Measurements from ENCODE around the gene HLA-DOB. TPM values are rescaled to one million over a fixed set of nuclear protein-coding genes. Genes with fewer than 3 reads are reported as not detected.
A peak's percentile ranks its signal among the peaks of the same experiment; 100 is the strongest.

HLA-DOB gene
- total RNA-seq, 1 experiment from 2014 or later: 0.64 TPM

DNA sequence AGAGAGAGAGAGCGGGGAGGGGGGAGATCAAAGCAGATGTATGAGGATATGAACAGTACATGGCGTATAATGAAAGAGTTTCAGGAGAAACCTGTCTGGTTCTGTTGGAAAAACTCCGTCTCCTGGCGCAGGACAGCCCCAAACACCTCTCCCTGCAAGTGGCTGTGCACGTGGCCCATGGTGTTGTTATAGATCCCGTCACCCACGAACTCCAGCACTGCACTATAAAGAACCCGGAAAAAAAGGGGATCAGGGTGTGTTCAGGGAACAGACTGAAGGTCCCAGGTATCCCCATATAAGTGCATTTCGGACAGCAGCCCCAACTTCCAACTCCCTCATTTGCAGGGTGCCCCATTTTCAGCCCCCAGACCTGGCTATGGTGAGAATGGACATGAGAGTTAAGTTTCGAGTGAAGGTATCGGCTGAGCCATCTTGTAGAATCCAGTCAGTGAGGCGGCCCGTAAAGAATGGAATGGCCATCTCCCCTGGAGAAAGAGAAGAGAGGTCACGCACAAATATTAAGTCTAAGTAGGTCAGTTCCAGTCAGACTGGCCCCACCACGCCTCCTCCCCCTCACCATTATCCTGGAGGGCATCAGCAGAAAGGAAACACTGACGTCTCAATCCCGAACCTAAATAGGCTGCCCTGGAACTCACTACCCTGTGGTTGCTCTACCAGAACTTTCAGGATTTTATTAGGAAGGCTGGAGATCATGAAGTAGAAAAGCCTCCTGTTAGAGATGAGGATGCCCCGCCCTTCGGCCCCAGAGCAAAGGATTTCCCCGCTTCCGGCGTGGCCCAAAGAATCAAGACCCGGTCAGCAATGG, 35.4 kb upstream of the HLA-DOB start:
- no peaks in the 10 kb centered on the region for H3K27me3 ChIP-seq (ENCODE audit: insufficient read depth, low read length)
- no peak for DNase-seq (ENCODE audit: low read depth, low spot score)
- H3K27ac ChIP-seq (ENCODE audit: low read depth, low read length): peak overlapping the region; percentile 84
- no peak for ATAC-seq
- no peaks in the 10 kb centered on the region for H3K9me3 ChIP-seq (ENCODE audit: control insufficient read depth in 1 of 2, insufficient read depth in 1 of 2, low read depth in 1 of 2, low read length in 2 of 2)
- POLR2A ChIA-PET: interaction anchor here (3.5 kb wide), 1 partner anchor 120 kb away, joined by 25 read pairs; no protein-coding TSS in a partner anchor
- no peaks in the 10 kb centered on the region for H4K20me1 ChIP-seq (ENCODE audit: insufficient read depth)
- H3K36me3 ChIP-seq (ENCODE audit: control insufficient read depth in 1 of 2, insufficient read depth in 2 of 2, low read length in 2 of 2): no peaks in the 10 kb centered on the region; a peak in 1 of 4 replicates
- RAD21 ChIA-PET (ENCODE audit: low non-redundant PET in 1 of 2, low total read pairs in 2 of 2, uncharacterized antibody in 2 of 2, unreplicated experiment in 2 of 2): no interaction called here
- H3K9me2 ChIP-seq (ENCODE audit: insufficient read depth): no peaks in the 10 kb centered on the region
- H3K4me1 ChIP-seq (ENCODE audit: control insufficient read depth in 1 of 2, insufficient read depth in 2 of 2, low read length in 2 of 2): peaks cover 8 to 17% of the 10 kb centered on the region in 2 experiments; a peak in 3 of 4 replicates
- no peaks in the 10 kb centered on the region for H3K79me2 ChIP-seq (ENCODE audit: insufficient read depth, low read length)
- no peak overlapping the region for H2AFZ ChIP-seq (ENCODE audit: low read depth, low read length, poor library complexity, severe bottlenecking)
- CTCF ChIA-PET: interaction anchor here (1.5 to 5.9 kb wide), 6 partner anchors 7 to 120 kb away, joined by 4 to 80 read pairs (median 8); partner anchors contain the start of gene TAP2
- H3K4me3 ChIP-seq (replicated peaks in 1 of 2; ENCODE audit: low read depth in 1 of 2, low read length in 2 of 2): peak overlapping the region; percentile 88 to 95
- peak overlapping the region; percentile 99 for H3K4me2 ChIP-seq (ENCODE audit: low read length)
- H3K9ac ChIP-seq (ENCODE audit: low read length): peak overlapping the region; percentile 93
- BruUV-seq (replicated peaks): TSS peak; percentile 64
- intact Hi-C loops (cut with micrococcal nuclease): no loop called here
- TF ChIP-seq ELF1 (IDR thresholded peaks at IDR 0.05; ENCODE audit: borderline replicate concordance, low read depth) (no peak), POLR2A (IDR thresholded peaks at IDR 0.05; ENCODE audit: borderline replicate concordance, extremely low read depth, insufficient read depth, insufficient read length) (no peak), RAD21 (IDR thresholded peaks at IDR 0.05; ENCODE audit: low read depth) (no peak), EZH2phosphoT487 (IDR thresholded peaks at IDR 0.05; ENCODE audit: borderline replicate concordance) (no peak), SIN3A (IDR thresholded peaks at IDR 0.05; ENCODE audit: low read depth) (no peak), SP1 (IDR thresholded peaks at IDR 0.05; ENCODE audit: low read depth) (no peak), EGR1 (IDR thresholded peaks at IDR 0.05; ENCODE audit: low read depth) (no peak), POLR2AphosphoS5 (IDR thresholded peaks at IDR 0.05; ENCODE audit: low read depth, low read length) (no peak), FOSL1 (IDR thresholded peaks at IDR 0.05; ENCODE audit: low read depth) (no peak), CBX3 (IDR thresholded peaks at IDR 0.05; ENCODE audit: low read depth) (no peak), SRF (IDR thresholded peaks at IDR 0.05; ENCODE audit: low read depth) (no peak), EZH2 (IDR thresholded peaks at IDR 0.05) (no peak), YY1 (IDR thresholded peaks at IDR 0.05; ENCODE audit: extremely low read depth, insufficient replicate concordance, low read depth, low read length) (no peak), TCF7L2 (IDR thresholded peaks at IDR 0.05; ENCODE audit: borderline replicate concordance, extremely low read depth, insufficient read depth, insufficient read length) (no peak), CEBPB (IDR thresholded peaks at IDR 0.05; ENCODE audit: low read depth) (no peak), ZNF274 (IDR thresholded peaks at IDR 0.05; ENCODE audit: low read depth, low read length) (no peak)
- TF ChIP-seq, protein P1, sequence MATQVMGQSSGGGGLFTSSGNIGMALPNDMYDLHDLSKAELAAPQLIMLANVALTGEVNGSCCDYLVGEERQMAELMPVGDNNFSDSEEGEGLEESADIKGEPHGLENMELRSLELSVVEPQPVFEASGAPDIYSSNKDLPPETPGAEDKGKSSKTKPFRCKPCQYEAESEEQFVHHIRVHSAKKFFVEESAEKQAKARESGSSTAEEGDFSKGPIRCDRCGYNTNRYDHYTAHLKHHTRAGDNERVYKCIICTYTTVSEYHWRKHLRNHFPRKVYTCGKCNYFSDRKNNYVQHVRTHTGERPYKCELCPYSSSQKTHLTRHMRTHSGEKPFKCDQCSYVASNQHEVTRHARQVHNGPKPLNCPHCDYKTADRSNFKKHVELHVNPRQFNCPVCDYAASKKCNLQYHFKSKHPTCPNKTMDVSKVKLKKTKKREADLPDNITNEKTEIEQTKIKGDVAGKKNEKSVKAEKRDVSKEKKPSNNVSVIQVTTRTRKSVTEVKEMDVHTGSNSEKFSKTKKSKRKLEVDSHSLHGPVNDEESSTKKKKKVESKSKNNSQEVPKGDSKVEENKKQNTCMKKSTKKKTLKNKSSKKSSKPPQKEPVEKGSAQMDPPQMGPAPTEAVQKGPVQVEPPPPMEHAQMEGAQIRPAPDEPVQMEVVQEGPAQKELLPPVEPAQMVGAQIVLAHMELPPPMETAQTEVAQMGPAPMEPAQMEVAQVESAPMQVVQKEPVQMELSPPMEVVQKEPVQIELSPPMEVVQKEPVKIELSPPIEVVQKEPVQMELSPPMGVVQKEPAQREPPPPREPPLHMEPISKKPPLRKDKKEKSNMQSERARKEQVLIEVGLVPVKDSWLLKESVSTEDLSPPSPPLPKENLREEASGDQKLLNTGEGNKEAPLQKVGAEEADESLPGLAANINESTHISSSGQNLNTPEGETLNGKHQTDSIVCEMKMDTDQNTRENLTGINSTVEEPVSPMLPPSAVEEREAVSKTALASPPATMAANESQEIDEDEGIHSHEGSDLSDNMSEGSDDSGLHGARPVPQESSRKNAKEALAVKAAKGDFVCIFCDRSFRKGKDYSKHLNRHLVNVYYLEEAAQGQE (IDR thresholded peaks at IDR 0.05; ENCODE audit: low read depth): no peak
- TF ChIP-seq, protein P2, sequence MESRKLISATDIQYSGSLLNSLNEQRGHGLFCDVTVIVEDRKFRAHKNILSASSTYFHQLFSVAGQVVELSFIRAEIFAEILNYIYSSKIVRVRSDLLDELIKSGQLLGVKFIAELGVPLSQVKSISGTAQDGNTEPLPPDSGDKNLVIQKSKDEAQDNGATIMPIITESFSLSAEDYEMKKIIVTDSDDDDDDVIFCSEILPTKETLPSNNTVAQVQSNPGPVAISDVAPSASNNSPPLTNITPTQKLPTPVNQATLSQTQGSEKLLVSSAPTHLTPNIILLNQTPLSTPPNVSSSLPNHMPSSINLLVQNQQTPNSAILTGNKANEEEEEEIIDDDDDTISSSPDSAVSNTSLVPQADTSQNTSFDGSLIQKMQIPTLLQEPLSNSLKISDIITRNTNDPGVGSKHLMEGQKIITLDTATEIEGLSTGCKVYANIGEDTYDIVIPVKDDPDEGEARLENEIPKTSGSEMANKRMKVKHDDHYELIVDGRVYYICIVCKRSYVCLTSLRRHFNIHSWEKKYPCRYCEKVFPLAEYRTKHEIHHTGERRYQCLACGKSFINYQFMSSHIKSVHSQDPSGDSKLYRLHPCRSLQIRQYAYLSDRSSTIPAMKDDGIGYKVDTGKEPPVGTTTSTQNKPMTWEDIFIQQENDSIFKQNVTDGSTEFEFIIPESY (IDR thresholded peaks at IDR 0.05; ENCODE audit: extremely low read depth, insufficient replicate concordance, low read length): no peak
